NT2/D1 (cell line): ENCODE measurements around the gene RIPK3.

Source experiments
- DNase-seq: peaks from one replicate; pipeline ENCODE4 v3.0.0-alpha.2; 2011; ENCODE audit warnings: low read depth, low spot score
- H3K27me3 ChIP-seq: 2 replicates; pipeline ENCODE4 v1.6.0; 2011; ENCODE audit warnings: mild to moderate bottlenecking; ENCODE audit not compliant: insufficient read length, insufficient read depth
- H3K36me3 ChIP-seq: 2 replicates; pipeline ENCODE4 v1.6.1; 2011; ENCODE audit warnings: mild to moderate bottlenecking, low read length, mixed read lengths; ENCODE audit not compliant: insufficient read depth, insufficient read length
- H3K4me1 ChIP-seq: 2 replicates; pipeline ENCODE4 v1.5.1; 2011; ENCODE audit not compliant: insufficient read depth, insufficient read length
- H3K4me3 ChIP-seq: 2 replicates; pipeline ENCODE4 v1.5.1; 2011; ENCODE audit warnings: low read depth; ENCODE audit not compliant: insufficient read length
- H3K9ac ChIP-seq: 2 replicates; pipeline ENCODE4 v1.6.0; 2011; ENCODE audit warnings: low read depth; ENCODE audit not compliant: insufficient read length
- H3K9me3 ChIP-seq: 2 replicates; pipeline ENCODE4 v1.5.1; 2011; ENCODE audit warnings: mild to moderate bottlenecking, low read length; ENCODE audit not compliant: insufficient read depth
- SUZ12 ChIP-seq: IDR thresholded peaks from 2 replicates; pipeline ENCODE4 v1.6.1; 2011; ENCODE audit not compliant: insufficient read length, insufficient read depth; ENCODE audit errors: extremely low read depth
- YY1 ChIP-seq: IDR thresholded peaks from 2 replicates; pipeline ENCODE4 v1.6.1; 2011; ENCODE audit not compliant: insufficient read length, insufficient read depth
- ZNF274 ChIP-seq: IDR thresholded peaks from 2 replicates; pipeline ENCODE4 v1.6.1; 2011; ENCODE audit warnings: mild to moderate bottlenecking, low read depth, low read length

RIPK3 gene

GRCh38 chr14:24338843-24339242 lies 948 bp downstream of the RIPK3 start:
- no peak for DNase-seq
- Histone ChIP-seq H3K4me1 (no peaks in the 10 kb centered on the region), H3K36me3 (no peaks in the 10 kb centered on the region), H3K9ac (no peak overlapping the region), H3K4me3 (no peak overlapping the region), H3K27me3 (peaks cover 25% of the 10 kb centered on the region), H3K9me3 (no peaks in the 10 kb centered on the region)
- TF ChIP-seq ZNF274 (no peak), YY1 (no peak), SUZ12 (no peak)

GRCh38 chr14:24337824-24338175 lies 2.0 kb downstream of the RIPK3 start:
- Histone ChIP-seq H3K9me3 (no peaks in the 10 kb centered on the region), H3K4me3 (no peak overlapping the region), H3K4me1 (no peaks in the 10 kb centered on the region), H3K36me3 (no peaks in the 10 kb centered on the region), H3K27me3 (peaks cover 34% of the 10 kb centered on the region), H3K9ac (no peak overlapping the region)
- no peak for TF ChIP-seq SUZ12
- no peak for TF ChIP-seq ZNF274
- TF ChIP-seq YY1, result no peak
- DNase-seq, result no peak

- no peaks in the 10 kb centered on the region for H3K4me1 ChIP-seq
- no peak for DNase-seq
- no peak overlapping the region for H3K4me3 ChIP-seq
- peaks cover 39% of the 10 kb centered on the region for H3K27me3 ChIP-seq
- no peaks in the 10 kb centered on the region for H3K9me3 ChIP-seq
- no peak overlapping the region for H3K9ac ChIP-seq
- TF ChIP-seq YY1, result no peak
- TF ChIP-seq SUZ12, result no peak
- TF ChIP-seq ZNF274, result no peak
- H3K36me3 ChIP-seq, result no peaks in the 10 kb centered on the region
These were observed 2.5 kb downstream of the RIPK3 start for GRCh38 chr14:24337144-24337823.

DNA sequence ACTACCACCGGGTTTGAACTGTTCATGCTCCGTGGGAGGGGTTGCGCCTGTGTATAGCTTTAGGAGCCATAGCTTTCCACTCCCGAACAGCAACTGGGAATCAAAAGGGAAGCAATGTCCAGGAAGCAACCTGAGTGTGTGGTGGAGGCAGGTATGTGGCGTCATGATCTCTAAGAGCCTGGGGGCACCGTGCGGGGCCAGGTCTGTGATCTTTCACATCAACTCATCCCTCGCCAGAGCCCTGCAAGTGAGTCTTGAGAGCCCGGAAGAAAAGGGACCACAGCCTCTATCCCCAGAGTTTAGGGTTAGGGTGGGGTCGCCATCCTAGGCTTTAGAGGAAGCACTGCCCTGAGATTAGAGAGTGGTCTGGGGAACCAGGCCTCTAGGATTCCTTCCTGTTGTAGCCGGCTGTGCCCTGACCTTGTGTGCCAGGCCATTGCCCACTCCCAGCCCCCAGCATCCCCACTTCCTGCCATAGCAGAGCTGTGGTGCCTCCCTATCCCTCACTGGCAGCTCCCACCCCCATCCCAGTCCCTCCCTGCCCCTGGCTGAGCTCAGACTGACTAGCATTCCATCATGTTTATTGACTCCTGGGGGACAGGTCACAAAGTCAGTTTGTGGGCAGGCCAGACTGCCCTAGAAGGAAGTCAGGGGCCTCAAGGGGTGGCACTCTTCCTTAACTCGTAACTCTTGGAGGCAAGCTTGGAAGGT lies 4.2 kb downstream of the RIPK3 start:
- H3K9ac ChIP-seq, result no peak overlapping the region
- H3K4me3 ChIP-seq, result no peak overlapping the region
- DNase-seq, result no peak
- no peaks in the 10 kb centered on the region for H3K9me3 ChIP-seq
- no peaks in the 10 kb centered on the region for H3K36me3 ChIP-seq
- no peaks in the 10 kb centered on the region for H3K4me1 ChIP-seq
- peaks cover 53% of the 10 kb centered on the region for H3K27me3 ChIP-seq
- TF ChIP-seq YY1, result no peak
- TF ChIP-seq SUZ12, result no peak
- no peak for TF ChIP-seq ZNF274

- peaks cover 61% of the 10 kb centered on the region for H3K27me3 ChIP-seq
- H3K4me3 ChIP-seq, result peak within 1 kb of the TSS; percentile 48
- no peaks in the 10 kb centered on the region for H3K4me1 ChIP-seq
- H3K36me3 ChIP-seq, result no peaks in the 10 kb centered on the region
- no peak for DNase-seq
- H3K9ac ChIP-seq, result peak within 1 kb of the TSS; percentile 82
- TF ChIP-seq ZNF274, result no peak
- no peak for TF ChIP-seq YY1
- no peak for TF ChIP-seq SUZ12
- no peaks in the 10 kb centered on the region for H3K9me3 ChIP-seq
These were observed 5.1 kb downstream of the RIPK3 start, which contains the start of gene ADCY4 for GRCh38 chr14:24334431-24335291. Gene ADCY4, minus strand, starts transcription at chr14:24335071. Its CDS starts 419 bp downstream, at chr14:24334652.

- Histone ChIP-seq H3K9me3 (no peaks in the 10 kb centered on the region), H3K4me1 (no peaks in the 10 kb centered on the region), H3K36me3 (no peaks in the 10 kb centered on the region), H3K27me3 (peaks cover 65% of the 10 kb centered on the region), H3K4me3 (peak overlapping the region; percentile 35), H3K9ac (peak overlapping the region; percentile 66)
- peak; percentile 30 for DNase-seq
- TF ChIP-seq ZNF274 (no peak), YY1 (no peak), SUZ12 (no peak)
These were observed 7.4 kb downstream of the RIPK3 start for GRCh38 chr14:24332268-24332993.
